NCI-H2196 (cell line): ENCODE measurements around the gene AHDC1.

Experiments
- DNase-seq: peaks from one replicate; lab custom pipeline; 2025; ENCODE audit not compliant: unreplicated experiment; lab: John Stamatoyannopoulos, UW

The AHDC1 gene

DNA sequence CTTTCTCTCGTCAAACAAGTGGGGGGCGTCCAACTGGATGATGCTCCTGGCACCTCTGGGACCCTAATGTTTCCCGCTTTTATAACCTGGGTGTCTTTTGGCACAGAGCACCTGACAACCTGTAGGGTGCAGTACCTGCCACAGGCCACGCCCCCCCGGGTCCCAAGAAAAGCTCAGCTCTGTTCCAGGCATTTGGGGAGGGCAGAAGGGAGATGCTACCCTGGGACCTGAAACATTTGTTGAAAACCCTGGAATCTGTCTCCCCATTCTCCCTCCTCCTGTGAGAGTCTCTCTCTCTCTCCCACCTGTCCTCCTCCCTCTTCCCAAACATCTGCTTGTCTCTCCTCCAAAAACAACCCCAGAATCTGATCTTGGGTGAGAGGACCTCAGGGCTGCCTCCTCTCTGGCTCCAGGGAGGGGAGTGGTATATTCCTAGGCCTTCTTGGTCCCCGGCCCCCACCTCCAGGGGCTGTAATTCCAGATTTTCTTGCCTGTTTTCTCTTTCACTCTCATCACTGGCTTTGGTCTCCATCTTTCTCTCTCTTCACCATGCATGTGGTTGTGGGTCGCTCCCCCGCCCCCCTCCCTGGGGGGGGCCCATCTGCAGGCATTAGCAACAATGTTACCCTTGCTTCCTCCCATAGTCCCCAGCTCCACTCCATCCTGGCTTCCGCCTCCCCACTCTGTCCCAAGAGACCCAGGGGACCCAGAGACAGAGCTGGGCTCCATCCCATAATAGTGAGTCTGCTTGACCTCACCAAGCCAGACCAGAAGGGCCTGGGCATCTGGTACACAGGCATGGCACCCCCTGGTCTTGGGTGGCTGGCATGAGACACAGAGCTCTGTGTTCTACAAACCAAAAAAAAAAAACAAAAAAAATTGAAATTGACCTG lies 4.1 kb downstream of the AHDC1 start:
- DNase-seq, result no peak

DNA sequence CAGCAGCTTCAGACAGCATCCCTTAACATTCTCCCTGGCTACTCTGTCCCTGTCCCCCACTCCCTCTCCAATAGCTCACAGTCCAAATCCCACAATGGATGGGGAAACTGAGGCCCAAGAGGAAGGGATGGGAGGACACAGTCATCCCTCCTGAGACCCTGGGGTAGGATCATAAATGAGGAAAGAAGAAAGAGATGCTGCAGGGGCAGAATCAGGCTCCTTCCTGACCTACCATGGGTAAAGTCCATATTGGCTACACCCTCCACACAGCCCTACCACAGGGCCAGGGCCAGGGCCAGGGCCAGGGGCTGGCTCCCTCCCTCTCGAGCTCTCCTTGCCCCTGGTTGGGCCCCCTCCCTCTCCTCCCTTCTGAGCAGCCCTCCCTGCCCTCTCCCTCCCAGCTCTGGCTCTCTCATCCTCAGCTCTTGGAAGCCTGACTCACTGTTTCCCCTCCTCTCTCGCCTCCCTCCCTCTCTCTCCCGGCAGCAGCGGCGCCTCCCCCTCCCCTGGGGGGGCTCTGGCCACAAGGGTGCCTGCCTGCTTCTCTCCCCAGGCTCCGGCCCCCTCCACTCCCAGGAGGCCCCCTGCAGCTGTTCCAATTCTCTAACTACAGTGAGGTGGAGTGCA lies 4.9 kb downstream of the AHDC1 start:
- peak; percentile 26 for DNase-seq

DNA sequence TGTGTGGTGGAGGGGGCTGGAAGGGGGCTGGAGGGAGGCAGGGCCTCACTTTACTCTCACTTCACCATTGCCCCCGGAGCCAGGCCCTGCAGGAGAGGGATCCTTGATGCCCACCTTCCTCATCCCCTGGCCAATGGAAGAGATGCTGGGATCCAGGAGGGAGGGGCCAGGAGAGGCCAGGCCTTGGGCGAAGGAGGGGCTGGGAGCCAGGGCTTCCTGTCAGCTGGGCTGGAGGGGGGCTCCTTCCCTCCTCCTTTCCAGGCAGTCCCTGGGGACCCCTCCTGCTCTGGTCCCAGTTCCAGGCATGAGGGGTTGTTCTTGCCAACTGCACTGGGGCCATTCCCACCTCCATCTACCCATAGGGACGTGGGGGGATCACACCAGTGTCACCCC lies 5.7 kb downstream of the AHDC1 start:
- DNase-seq, result no peak

DNA sequence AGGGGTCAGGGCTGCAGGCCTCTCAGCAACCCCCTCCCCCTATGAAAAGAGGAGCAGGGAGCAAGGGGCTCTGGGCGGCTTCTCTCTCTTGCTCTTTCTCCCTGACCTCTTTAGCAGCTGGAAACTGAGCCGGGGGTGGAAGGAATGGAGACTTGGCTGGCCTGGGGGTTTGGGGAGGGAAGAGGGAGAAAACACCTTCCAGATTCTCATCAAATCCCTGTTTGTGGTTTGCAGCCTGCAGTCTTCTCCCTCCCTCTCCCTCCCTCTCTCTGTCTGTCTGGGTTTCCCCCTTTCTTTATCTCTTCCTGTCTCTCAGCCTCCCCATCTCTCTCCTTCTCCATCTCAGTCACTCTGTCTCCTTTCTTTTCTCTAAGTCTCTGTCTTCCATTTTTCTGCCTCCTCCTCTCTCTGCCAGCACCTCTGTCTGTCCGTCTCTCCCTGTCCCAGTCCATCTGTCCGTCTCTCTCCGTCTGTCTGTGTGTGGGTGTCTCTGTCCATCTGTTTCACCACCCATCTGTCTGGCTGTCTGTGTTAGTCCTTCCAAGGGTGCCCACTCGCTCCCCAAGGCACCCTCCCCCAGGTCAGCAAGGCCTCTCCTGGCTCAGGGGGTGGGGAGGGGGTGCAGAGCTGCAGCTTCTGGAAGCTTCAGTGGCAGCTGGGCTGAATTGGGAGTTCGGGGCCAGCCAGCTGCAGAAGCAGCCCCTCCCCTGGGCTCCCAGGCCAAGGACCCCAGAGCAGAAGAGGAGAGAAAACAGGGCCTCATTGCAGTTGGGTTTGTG lies 6.2 kb downstream of the AHDC1 start:
- DNase-seq, result no peak

DNA sequence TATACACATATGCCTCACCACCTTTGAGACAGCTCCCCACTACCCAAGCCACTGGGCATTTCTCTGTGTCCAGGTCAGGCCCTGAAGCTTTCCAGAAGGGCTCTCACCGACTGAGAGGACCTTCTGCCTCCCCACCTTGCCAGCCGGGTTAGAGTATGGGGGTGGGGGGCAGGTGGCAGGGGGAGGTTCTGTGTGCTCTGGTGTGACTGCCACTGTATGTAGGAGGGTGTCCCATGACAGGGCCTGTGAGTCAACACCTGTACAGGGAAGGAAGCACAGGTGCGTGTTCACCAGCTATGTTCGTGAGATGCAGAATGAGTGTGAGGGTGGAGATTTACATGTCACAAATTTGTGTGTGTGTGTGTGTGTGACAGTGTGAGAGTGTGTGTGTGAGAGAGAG lies 7.0 kb downstream of the AHDC1 start:
- DNase-seq, result no peak

DNA sequence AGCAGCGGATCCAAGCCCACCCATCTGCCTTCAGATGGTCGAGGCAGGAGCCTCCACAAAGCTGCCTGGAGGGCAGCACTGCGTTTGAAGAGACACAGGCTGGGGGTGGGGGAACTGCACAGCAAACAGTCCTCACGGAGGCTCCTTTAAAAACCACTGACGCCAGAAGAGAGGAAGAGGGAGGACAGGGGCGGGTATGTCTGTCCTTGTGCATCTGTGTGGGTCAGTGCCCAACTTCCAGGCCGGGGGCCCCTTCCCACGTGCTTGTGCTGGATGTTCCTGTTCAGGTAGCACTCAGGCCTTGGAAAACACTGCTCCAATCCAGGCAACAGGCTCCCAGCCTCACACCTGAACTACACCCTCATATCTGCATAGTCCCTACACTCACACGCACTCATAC lies 7.7 kb downstream of the AHDC1 start:
- DNase-seq, result no peak

DNA sequence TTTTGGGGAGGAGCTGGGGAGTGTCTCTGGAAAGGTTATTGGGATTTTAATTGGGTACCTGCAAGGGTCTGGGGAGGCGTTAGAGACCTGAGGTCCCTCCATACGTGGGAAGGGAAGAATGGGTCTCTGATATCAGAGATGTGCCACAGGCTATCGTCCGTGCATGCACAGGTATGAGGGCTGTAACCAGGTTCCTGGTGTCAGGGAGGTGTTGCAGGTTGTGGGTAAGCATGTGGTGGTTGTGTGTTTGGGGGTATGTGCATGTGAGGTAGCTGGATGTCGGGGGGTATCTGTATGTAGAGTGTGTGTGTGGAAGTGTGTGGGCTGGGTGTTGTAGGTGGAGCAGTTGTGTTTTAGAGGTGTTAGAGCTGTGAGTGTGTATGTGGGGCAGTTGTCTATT lies 8.3 kb downstream of the AHDC1 start:
- DNase-seq, result no peak

DNA sequence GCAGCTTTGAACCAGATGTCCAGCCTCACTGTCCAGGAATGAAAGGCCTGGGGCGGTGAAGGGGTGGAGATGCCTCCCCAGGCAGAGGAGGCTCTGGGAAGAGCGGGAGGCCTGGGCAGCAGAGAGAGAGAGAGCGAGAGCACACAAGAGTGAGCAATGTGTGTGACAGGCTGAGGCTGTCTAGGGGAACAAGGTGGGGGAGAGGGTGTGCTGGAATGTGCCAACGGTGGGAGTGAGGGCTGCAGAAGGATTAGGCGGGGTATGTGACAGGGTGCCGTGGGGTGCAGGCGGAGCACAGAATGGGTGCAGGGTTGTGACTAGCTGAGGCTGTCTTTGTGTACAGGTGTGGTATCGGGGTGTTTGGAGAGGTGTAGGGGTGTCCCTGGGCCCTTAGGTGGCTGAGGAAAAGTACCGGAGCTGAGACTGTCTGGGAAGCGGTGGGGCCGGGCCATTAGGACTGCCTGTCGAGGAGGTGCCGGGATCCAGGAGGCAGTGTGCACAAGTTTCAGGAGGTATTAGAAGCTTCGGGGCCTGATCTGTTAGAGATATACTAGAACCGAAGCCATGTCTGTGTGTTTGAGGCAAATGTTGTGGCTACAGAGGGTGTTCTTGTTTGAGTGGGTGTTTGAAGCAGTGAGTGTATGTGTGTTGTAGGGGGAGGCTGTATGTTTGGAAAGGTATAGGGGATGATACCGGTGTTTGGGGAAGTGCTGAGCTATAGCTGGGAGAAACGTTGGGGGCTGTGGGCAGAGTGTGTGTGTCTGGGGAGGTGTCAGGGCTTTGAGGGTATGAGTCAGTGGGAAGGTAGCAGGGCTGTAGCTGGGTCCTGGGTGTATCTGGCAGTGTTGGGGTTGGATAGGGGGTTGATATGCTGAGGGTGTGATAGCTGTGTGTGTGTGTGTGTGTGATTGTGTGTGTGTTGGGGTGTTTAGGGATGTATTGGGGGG lies 9.1 kb downstream of the AHDC1 start:
- DNase-seq, result no peak

DNA sequence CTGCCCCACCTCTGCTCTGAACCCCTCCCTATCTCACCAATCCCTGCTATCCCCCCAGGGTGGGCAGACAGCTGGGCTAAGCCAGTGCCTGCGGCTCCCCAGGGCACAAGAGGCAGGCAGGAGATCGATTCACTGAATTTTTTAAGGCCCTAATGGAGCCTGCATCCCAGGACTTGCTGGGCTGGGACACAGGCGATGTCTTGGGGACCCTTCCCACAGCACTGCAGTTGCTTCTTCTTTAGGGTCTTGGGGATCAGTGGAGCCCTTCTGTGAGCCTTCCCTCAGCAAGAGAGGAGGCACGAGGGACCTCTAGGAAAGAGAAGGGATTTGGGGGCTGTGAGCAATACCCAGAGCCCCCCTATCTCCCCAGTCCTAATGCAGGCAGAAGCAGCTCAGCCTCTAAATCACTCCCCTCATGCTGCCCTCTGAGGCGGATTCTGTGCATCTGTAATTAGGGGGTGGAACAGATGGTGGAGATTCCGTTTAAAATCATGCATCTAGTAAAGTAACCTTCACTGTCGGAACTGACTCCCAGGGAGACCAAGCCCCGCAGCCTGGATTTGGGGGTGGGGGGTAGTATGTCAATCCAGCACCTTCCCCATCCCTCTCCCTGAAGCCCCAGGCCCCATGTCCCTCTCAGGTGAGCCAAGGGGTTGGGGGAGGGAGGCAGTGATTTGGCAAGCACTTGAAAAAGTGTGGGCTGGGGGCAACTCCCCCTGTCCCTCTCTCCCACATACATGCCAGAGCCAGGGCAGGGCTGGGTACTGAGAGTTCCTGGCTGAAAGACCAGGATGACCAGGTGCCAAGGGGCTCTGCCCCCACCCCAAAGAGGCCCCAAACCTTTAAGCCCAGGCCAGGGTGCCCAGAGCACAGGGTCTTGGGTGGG lies 10.0 kb downstream of the AHDC1 start:
- DNase-seq, result no peak

DNA sequence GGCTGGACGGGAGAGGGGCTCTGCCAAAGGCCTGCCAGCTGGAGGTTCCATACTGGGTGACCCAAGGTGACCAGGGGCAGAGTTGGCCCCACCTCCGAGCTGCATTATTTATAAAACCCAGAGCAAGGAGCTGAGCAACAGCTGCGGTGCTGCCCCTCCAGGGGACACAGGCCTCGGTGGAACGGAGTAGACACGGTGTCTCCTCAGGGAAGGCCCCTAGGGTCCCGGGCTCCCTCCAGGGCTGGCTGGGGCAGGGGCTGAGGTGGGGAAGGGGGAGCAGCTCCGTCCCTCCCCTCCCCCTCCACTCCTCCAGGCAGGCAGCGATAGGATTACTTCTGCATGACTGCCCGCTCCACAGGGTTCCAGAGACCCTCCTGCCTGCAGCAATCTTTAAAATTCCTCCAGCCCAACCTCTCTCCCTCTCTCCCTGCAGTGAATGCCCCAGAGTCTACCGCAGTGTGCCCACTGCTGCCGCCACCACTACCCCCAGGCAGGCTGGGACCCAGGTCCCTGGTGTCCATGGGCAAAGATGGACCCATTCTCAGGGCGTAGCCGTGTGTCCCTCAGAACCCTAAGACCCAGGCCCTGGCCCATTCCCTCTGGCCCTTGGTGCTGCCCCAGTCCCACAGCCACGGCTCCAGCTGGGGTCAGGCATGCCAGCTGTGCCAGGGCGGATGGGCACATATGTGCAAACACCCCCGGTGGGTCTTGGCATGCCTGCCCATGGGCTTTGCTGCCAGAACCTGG lies 10.8 kb downstream of the AHDC1 start:
- no peak for DNase-seq

DNA sequence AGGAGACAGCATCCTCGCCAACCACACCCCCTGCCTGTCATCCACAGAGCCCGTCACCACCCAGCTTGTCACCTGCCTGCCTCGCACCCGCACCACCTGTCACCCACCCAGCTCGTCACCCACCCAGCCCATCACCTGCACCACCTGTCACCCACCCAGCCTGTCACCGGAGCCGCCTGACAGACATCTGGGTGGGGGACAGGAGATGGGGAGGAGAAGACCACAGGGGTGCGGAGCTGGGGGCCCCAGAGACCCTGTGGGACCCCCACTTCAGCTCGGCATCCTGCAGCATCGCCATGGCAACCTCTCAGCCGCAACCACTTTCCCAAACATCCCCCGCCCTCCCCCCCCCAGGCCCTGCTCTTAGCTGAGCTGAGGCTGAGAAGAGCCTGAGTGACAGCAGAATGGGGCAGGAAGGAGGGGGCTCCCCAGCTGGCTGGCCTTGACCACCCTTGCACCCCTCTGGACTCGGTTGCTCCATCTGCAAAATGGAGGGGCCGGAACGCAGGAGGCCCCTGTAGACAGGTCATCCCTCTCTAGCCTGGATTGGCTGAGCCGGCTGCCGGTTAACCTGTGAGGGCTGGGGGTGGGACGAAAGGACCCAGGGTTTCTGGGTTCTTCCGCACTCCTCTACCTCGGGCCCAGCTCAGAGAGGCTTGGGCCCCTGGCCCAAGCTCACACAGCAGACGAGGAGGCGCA lies 11.6 kb downstream of the AHDC1 start:
- no peak for DNase-seq

DNA sequence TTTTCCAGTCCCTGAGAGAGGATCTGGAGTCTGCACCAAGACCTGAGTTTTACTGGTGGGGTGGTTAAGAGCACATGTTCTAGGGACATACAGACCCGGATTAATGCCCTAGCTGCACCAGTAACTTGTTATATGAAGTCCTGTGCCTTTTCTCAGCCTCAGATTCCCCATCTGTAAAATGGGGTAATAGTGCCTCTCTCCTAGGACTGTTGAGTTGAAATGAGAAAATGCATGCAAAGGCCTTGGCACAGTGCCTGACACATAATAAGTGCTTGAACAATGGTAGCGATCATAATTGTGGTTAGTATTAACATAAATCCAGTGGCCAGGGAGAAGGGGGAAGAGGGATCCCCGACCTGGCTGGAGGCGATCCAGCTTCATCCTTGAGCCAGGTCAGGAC lies 12.3 kb downstream of the AHDC1 start:
- DNase-seq, result peak; percentile 32

DNA sequence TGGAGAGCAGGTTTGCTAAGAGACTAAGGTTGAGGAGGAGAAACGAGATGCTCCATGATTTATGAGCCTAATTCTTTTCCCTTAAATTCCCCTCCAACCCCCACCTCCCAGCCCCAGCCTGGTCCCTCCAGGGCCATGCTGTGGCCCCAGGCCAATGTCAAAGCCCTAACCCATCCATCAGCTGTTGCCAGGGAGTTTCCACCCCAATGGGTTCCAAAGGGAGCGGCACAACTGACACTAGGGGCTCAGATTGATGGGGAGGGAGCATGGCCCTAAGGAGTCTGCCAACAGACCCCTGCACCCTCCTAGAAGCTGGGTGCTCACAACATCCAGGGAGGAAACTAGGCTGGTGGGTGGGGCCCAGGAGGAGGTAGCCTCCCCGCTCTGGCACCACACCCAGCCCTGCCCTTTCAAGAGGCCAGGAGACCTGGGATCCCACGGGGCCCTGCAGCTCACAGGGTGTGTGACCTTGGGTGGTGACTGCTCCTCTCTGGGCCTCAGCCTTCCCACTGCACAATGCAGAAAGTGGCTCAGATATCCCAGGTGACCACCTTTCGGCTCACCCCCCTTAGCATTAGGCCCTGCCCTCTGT lies 12.9 kb downstream of the AHDC1 start:
- no peak for DNase-seq

DNA sequence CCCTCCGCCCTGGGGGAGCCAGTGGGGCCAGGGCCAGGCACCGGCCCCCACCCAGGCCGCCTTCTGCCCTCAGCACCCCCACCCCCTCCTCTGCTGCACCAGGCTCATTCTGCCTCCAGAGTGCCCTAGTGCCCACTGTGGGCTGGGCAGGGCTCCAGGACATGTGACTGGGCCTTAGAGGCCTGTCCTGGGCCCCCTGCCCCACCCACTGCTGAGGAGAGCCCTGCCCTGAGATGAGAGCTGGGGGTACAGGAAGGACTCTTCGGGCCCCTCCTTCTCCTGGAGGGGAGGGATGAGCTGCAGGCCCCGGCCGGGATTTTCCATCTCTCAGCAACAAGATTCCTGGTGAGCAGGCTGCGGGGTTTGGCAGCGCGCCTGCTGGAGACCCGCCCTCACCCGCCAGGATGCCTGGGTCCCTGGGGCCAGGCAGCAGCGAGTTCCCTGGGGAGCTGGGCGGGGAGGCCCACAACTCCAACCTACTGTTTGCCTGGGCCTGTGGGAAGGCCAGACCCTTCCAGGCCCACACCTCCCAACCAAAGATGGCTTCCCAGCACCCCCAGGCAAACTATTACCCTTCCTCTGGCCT lies 14.0 kb downstream of the AHDC1 start:
- DNase-seq, result peak; percentile 40

DNA sequence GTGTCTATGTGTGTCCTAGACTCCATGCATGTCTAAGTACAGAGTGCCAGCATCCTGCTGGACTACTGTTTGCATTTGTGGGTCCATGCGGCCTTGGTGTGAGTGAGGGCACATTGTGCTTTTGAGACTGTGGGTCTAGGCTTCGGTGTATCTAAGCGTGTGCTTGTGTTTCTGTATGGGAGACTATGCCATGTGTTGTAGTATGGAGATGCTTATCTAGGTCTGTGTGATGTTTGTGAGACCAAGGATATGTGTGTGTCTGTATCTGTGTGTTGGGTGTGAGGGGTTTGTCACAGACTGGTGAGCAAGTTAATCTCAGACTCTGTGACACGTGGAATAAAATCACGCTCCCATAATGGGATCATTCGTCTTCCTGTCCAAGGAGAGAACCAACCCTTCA lies 14.5 kb downstream of the AHDC1 start:
- no peak for DNase-seq

DNA sequence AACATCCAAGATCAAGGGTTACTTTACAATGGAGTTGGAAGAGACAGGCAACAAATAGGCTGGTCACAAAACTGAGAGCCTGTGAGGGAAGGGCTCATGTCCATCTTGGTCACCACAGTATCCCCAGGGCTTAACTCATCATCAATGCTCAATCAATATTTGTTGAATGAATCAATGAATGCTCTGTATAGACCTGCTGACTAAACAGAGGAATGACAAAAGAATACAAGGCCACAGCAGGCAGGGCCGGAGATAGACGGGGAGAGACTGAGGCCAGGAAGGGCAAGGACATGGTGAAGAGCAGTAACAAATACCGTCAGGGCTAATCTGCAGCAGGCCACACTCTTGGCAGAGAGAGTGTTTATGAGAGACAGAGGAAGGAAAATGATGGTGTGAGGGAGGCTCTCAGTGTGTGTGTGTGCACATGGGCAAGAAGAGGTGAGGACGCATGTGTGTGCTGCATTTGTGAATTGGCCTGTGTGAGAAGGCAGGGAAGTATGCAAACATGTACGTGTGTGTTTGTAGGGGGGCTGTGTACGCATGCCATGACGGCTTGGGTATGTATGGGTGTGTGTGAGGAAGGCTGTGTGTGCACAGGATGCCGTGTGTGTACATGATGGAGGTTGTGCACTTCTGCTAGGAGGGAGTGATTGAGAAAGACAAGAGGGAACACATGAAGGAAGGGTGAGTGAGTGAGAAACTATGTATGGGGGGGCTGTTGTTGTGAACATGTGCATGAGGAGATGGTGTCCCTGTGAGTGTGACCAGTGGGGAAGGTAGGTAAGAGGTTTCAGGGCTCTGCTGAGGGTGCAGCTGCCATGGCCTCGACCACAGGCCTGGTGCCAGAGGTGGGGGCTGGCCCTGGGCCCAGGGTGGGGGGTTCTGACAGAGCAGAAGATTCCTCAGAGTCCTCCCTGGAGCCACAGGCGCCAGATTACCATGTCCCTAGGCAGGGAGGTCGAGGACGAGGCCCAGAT lies 15.4 kb downstream of the AHDC1 start:
- DNase-seq, result no peak

DNA sequence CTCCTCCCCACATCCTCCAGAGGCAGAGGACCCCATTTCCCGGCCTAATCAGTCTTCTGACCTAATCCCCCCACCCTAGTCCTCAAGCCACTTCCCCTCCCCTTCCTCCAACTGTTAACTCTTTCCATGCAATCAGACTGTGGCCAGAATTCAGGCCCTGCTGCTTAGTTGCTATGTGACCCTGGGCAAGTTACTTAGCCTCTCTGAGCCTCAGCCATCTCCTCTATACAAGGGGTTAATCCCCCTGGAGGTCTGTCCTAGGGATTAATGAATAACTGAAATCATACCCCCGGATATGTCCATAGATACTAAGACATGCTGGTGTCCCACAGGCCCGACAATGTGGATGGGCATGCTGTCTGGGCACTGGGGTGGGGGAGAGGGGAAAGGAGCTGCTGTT lies 18.3 kb downstream of the AHDC1 start:
- no peak for DNase-seq
